Stimulated activated CD8-positive, alpha-beta memory T cell treated with anti-CD3 and anti-CD28 coated beads, Interleukin-4, amount 100 ng/mL, for 1 hour (primary cell): ENCODE measurements around the gene GPR37.

Experiments
- DNase-seq, 2 donors: peaks; one replicate each; pipeline ENCODE4 v3.0.0-alpha.2; 2020; ENCODE audit warnings: low read depth in 2 of 2, low spot score in 1 of 2

GPR37 gene

GRCh38 chr7:124737760-124738300 lies 27.8 kb downstream of the GPR37 start:
- no peak for DNase-seq

GRCh38 chr7:124728610-124729009 lies 37.0 kb downstream of the GPR37 start:
- no peak for DNase-seq

GRCh38 chr7:124724507-124725192 lies 40.9 kb downstream of the GPR37 start:
- no peak for DNase-seq

- no peak for DNase-seq
Measured at GRCh38 chr7:124724079-124724478, 41.5 kb downstream of the GPR37 start.

- DNase-seq: no peak
Measured at GRCh38 chr7:124723012-124723411, 42.6 kb downstream of the GPR37 start.

- no peak for DNase-seq
Measured at GRCh38 chr7:124722292-124722691, 43.3 kb downstream of the GPR37 start.

- DNase-seq: no peak
Measured at GRCh38 chr7:124720195-124720594, 45.4 kb downstream of the GPR37 start.

GRCh38 chr7:124718032-124718766 lies 47.4 kb downstream of the GPR37 start:
- no peak for DNase-seq

GRCh38 chr7:124716894-124717293 lies 48.7 kb downstream of the GPR37 start:
- DNase-seq: no peak

- no peak for DNase-seq
Measured at GRCh38 chr7:124713086-124713485, 52.5 kb downstream of the GPR37 start.

- no peak for DNase-seq
Measured at GRCh38 chr7:124712017-124712416, 53.6 kb downstream of the GPR37 start.

- no peak for DNase-seq
Measured at GRCh38 chr7:124702385-124702784, 63.2 kb downstream of the GPR37 start.

- no peak for DNase-seq
Measured at GRCh38 chr7:124701955-124702354, 63.6 kb downstream of the GPR37 start.

GRCh38 chr7:124700655-124701054 lies 64.9 kb downstream of the GPR37 start:
- no peak for DNase-seq

GRCh38 chr7:124698964-124699363 lies 66.6 kb downstream of the GPR37 start:
- no peak for DNase-seq

GRCh38 chr7:124697746-124698145 lies 67.8 kb downstream of the GPR37 start:
- DNase-seq: no peak
